GM12864 (cell line): ENCODE measurements around the gene PPTC7.

Source experiments
- DNase-seq: peaks from one replicate; pipeline ENCODE4 v3.0.0-alpha.2; 2011; ENCODE audit warnings: low read depth
- H3K4me3 ChIP-seq: 2 replicates; pipeline ENCODE4 v1.5.1; 2011; ENCODE audit warnings: mild to moderate bottlenecking, low read depth, low read length, control low read depth
- CTCF ChIP-seq: IDR thresholded peaks from 2 replicates; pipeline ENCODE4 v1.5.1; 2011; ENCODE audit warnings: low read depth, mild to moderate bottlenecking, moderate library complexity, low read length, control low read depth, inconsistent platforms; ENCODE audit errors: missing control alignments

The PPTC7 gene

GRCh38 chr12:110556705-110557104 is 26.4 kb downstream of the PPTC7 start:
- DNase-seq = no peak
- TF ChIP-seq CTCF = no peak
- no peak overlapping the region for H3K4me3 ChIP-seq

- H3K4me3 ChIP-seq = no peak overlapping the region
- TF ChIP-seq CTCF = no peak
- DNase-seq = no peak
Measured at GRCh38 chr12:110555577-110556406, 27.3 kb downstream of the PPTC7 start.

- TF ChIP-seq CTCF = no peak
- no peak overlapping the region for H3K4me3 ChIP-seq
- no peak for DNase-seq
Measured at GRCh38 chr12:110554184-110554583, 28.9 kb downstream of the PPTC7 start.

- no peak for TF ChIP-seq CTCF
- no peak for DNase-seq
- no peak overlapping the region for H3K4me3 ChIP-seq
Measured at GRCh38 chr12:110550981-110551380, 32.1 kb downstream of the PPTC7 start.

GRCh38 chr12:110549716-110550115 is 33.4 kb downstream of the PPTC7 start:
- H3K4me3 ChIP-seq = no peak overlapping the region
- no peak for DNase-seq
- TF ChIP-seq CTCF = no peak

GRCh38 chr12:110548678-110549077 is 34.4 kb downstream of the PPTC7 start:
- no peak overlapping the region for H3K4me3 ChIP-seq
- TF ChIP-seq CTCF = no peak
- DNase-seq = no peak

GRCh38 chr12:110547090-110547489 is 36.0 kb downstream of the PPTC7 start:
- DNase-seq = no peak
- TF ChIP-seq CTCF = no peak
- H3K4me3 ChIP-seq = no peak overlapping the region
